ENCODE data around the gene ARIH2.

DNA sequence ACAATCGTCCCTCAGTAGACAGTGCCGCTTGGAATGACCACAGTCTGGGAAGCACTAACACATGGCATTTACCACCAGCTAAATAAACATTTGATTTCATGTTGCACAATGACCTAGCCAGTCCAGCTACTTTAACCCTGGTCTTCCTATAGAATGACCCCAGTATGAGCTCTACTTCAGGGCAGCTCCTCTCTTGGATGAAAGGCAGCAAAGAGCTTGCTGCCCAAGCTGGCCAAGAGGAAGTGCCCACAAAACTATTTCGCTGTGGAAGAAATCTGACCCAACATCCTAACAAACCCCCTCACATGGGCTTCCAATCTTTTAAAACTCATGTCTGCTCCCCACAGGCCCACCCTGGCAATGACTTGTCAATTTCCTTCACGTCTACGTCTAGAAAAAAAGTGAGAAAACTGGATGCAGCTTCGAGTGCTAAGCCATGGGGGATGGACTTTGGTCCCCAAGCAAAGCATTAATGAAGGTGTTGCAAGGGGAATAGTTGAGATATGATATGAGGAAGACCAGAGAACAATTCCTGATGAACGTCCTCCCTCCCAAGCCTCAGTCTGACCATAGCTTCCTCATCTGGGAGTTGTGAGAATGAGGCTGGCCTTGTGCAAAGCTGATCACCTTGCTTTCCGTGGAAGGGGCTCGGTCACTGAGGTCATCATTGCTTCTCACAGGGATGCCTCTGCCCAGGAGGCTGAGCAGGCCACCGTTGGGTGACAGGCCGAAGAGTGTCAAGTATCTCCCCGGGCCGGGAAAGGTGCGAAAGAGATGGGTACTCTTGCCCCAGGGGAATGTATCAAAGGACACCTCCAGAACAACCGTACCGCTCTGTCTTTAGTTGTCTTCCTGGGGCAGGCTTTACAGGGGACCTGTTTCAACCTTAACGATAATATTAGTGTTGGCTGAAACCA is 20.9 kb upstream of the ARIH2 start:
- TF ChIP-seq, protein P1, sequence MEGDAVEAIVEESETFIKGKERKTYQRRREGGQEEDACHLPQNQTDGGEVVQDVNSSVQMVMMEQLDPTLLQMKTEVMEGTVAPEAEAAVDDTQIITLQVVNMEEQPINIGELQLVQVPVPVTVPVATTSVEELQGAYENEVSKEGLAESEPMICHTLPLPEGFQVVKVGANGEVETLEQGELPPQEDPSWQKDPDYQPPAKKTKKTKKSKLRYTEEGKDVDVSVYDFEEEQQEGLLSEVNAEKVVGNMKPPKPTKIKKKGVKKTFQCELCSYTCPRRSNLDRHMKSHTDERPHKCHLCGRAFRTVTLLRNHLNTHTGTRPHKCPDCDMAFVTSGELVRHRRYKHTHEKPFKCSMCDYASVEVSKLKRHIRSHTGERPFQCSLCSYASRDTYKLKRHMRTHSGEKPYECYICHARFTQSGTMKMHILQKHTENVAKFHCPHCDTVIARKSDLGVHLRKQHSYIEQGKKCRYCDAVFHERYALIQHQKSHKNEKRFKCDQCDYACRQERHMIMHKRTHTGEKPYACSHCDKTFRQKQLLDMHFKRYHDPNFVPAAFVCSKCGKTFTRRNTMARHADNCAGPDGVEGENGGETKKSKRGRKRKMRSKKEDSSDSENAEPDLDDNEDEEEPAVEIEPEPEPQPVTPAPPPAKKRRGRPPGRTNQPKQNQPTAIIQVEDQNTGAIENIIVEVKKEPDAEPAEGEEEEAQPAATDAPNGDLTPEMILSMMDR (IDR thresholded peaks at IDR 0.05; ENCODE audit: low read length), result peak; percentile 15; the same call in 1 of the 2 replicates
- no peak for TF ChIP-seq EZH2phosphoT487 (IDR thresholded peaks at IDR 0.05; ENCODE audit: low read length)
